ENCODE measurements around the gene GUK1.
"Not testable (repeated sequence)": the region's sequence is repeated elsewhere in the genome, so short reads cannot be mapped to it uniquely, and the experiment has no call there.

The GUK1 gene

DNA sequence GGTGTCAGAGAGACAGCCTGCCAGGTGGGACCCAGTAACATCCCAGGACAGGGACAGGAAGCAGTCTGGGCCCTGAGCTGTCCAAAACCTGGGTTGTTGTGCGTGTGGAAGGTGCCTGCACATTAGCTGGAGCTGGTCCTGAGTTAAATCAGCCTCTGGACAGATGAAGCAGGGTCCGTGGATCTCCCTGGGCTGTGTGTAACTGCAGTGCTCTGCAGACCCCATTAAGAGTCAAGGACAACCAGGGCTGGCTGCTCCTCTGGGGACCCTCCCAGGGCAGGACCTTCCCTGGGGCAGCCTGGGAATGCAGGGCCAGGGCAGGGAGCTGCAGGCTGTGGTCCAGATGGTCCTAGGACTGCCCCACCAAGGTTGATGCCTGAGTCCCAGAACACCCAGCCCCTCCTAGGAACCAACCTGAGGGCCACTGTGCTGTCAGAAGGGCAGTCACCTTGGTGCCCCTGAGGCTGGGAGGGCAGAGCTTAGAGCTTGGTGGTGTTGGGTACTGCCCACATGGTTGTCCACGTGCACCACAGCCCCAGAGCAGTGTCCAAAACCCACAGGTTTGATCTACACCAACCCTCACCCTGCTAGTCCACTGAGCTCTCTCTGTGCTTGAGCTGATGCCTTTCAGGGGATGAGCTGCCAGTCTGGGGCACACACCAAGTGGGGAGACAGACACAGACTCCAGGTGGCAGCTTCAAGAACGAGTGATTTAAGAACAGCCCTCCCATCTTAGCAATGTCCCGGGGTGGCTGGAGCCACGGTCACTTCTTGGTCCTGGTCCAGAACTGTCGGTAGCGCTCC is 33.9 kb upstream of the GUK1 start:
- H3K36me3 ChIP-seq (ENCODE audit: control insufficient read depth, insufficient read depth, low read length, severe bottlenecking) = peaks cover 10% of the 10 kb centered on the region
- no peaks in the 10 kb centered on the region for H3K27me3 ChIP-seq (replicated peaks; ENCODE audit: control insufficient read depth, insufficient read depth, low read length)
- no peak overlapping the region for H3K9ac ChIP-seq (ENCODE audit: low read length)
- no peak for DNase-seq (ENCODE audit: low read depth)
- no peak overlapping the region for H3K4me3 ChIP-seq (ENCODE audit: low read length)
- H3K9me3 ChIP-seq (ENCODE audit: control insufficient read depth, low read length) = no peaks in the 10 kb centered on the region
- peaks cover 26% of the 10 kb centered on the region for H3K4me1 ChIP-seq (ENCODE audit: control insufficient read depth, insufficient read depth, low read length)

DNA sequence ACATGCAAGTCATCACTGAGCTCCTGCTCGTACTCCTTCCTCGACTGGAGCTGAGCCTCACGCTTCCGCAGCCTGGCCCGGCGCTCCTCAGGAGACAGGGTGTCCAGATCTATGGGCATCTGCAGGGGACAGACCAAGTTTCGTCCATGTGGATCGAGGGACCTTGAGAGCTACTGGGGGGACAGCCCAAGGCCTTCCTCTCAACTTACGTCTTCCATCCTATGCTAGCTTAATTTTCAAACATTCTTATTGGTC is 33.4 kb upstream of the GUK1 start:
- Histone ChIP-seq H3K9me3 (ENCODE audit: control insufficient read depth, low read length) (no peaks in the 10 kb centered on the region), H3K36me3 (ENCODE audit: control insufficient read depth, insufficient read depth, low read length, severe bottlenecking) (peaks cover 10% of the 10 kb centered on the region), H3K27me3 (replicated peaks; ENCODE audit: control insufficient read depth, insufficient read depth, low read length) (no peaks in the 10 kb centered on the region), H3K4me1 (ENCODE audit: control insufficient read depth, insufficient read depth, low read length) (peaks cover 26% of the 10 kb centered on the region), H3K9ac (ENCODE audit: low read length) (no peak overlapping the region), H3K4me3 (ENCODE audit: low read length) (no peak overlapping the region)
- no peak for DNase-seq (ENCODE audit: low read depth)

DNA sequence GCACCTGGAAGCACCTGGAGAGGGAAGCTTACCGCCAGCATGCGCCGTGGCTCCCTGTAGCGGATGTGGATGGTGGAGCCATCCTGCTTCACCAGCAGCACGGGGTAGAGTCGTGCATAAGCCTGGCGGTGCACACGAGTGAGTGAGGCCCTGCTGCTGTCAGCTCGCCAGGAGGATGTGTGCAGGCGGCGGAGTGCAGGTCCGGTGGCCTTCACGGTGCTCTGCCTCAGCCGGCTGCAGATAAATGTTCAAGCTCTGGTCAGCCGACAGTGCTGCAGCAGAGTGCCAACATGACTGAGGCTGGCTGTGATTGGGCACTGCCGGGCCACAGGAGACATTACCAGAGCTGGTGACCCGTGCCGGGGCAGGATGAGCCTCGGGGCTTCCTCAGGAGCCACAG is 32.4 kb upstream of the GUK1 start:
- Histone ChIP-seq H3K9ac (ENCODE audit: low read length) (no peak overlapping the region), H3K36me3 (ENCODE audit: control insufficient read depth, insufficient read depth, low read length, severe bottlenecking) (peaks cover 10% of the 10 kb centered on the region), H3K27me3 (replicated peaks; ENCODE audit: control insufficient read depth, insufficient read depth, low read length) (no peaks in the 10 kb centered on the region), H3K4me1 (ENCODE audit: control insufficient read depth, insufficient read depth, low read length) (peaks cover 26% of the 10 kb centered on the region), H3K4me3 (ENCODE audit: low read length) (no peak overlapping the region), H3K9me3 (ENCODE audit: control insufficient read depth, low read length) (no peaks in the 10 kb centered on the region)
- DNase-seq (ENCODE audit: low read depth) = no peak

DNA sequence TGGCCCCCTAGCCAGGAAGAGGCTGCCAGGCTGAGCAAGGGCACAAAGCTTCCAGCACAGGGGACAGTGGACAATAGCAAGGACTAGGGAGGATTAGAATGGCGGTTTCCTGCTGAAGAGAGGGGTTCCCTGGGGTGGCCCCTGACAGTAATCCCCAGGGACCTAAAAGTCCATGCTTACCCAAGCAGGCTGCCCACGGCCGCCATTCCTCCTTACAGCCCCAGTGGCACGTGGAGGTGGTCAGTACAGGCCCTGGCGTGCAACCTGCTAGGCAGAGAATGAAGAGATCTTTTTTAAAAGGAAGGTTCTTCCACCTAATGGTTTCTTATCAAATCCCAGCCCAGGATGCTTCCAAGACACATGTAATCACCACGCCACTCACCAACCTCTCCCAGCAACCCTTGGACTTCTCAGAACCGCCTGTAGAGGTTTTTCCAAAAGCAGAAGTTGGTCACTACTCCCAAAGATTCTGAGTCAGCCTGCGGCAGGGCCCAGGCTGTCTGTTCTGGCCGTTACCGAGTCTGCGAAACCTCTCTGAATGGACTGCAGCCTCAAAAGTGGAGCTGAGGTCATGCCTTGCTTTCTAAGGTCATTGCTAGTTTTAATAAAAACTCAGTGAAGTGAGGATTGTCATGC is 31.9 kb upstream of the GUK1 start:
- Histone ChIP-seq H3K9ac (ENCODE audit: low read length) (peak overlapping the region; percentile 97), H3K4me1 (ENCODE audit: control insufficient read depth, insufficient read depth, low read length) (peaks cover 26% of the 10 kb centered on the region), H3K9me3 (ENCODE audit: control insufficient read depth, low read length) (no peaks in the 10 kb centered on the region), H3K27me3 (replicated peaks; ENCODE audit: control insufficient read depth, insufficient read depth, low read length) (no peaks in the 10 kb centered on the region), H3K4me3 (ENCODE audit: low read length) (peak overlapping the region; percentile 98), H3K36me3 (ENCODE audit: control insufficient read depth, insufficient read depth, low read length, severe bottlenecking) (peaks cover 10% of the 10 kb centered on the region)
- DNase-seq (ENCODE audit: low read depth) = no peak

DNA sequence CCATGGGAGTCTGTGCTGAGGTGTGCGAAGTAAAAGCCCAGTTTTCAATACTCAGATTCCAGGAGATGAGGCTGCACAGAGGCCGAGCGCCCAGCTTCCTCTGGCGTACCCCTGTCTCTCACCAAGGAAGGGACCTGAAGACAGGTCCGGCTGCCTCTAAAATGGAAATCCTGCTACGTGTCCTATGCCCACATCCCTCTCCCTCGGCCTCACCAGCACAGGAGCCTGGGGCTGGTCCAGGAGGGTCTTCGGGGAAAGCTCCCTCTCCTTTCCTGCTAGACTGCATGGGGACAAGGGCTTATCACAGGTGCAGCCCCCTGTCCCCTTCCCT is 31.4 kb upstream of the GUK1 start:
- no peaks in the 10 kb centered on the region for H3K27me3 ChIP-seq (replicated peaks; ENCODE audit: control insufficient read depth, insufficient read depth, low read length)

DNA sequence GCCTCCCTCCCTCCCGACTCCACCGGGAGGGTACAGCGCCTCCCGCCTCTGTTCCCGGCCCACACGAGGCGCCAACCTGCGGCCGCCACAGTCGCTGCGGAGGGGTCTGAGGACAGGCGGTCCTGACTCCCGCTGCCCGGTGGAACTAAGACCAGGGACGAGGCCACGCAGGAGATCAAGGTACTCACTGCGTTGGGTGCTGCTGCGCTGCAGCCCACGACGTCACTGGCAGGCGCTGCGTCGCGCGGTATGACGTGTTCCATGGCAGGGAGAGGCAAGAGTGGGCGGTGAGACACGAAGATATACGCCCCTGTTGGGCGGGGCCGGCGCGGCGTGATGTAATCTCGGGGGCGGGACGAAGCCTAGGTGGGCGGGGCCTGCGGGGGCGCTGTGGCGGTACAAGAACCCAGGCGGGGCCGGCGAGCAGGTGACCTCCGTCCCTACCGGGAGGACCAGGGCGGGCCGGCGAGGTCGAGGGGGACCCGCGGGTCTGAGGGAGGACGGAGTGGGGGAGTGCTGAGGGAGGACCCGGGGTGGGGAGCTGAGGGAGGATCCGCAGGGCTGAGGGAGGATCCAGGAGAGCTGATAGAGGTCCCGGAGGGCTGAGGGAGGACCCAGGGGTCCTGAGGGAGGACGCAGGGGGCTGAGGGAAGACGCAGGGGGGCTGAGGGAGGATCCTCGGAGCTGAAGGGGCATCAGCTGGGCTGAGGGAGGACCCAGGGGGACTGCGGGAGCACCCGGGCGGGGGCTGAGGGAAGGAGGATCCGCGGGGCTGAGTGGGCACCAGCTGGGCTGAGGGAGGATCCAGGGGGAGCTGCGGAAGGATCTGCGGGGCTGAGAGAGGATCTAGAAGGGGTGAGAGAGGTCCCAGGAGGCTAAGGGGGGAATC is 30.8 kb upstream of the GUK1 start, which contains the start of gene MRPL55:
TSS of gene MRPL55 (minus strand) at position 227 of the 889 bp plus-strand sequence. CDS start 1,039 bp downstream, outside the sequence.
- Histone ChIP-seq H3K27me3 (replicated peaks; ENCODE audit: control insufficient read depth, insufficient read depth, low read length) (no peaks in the 10 kb centered on the region), H3K36me3 (ENCODE audit: control insufficient read depth, insufficient read depth, low read length, severe bottlenecking) (peaks cover 10% of the 10 kb centered on the region), H3K9ac (ENCODE audit: low read length) (peak within 1 kb of the TSS; percentile 97), H3K4me1 (ENCODE audit: control insufficient read depth, insufficient read depth, low read length) (peaks cover 18% of the 10 kb centered on the region), H3K9me3 (ENCODE audit: control insufficient read depth, low read length) (no peaks in the 10 kb centered on the region), H3K4me3 (ENCODE audit: low read length) (peak within 1 kb of the TSS; percentile 98)
- DNase-seq (ENCODE audit: low read depth) = peak; percentile 98

More for the DNA sequence above, 31.4 kb upstream of the GUK1 start:
- Histone ChIP-seq H3K4me3 (ENCODE audit: low read length) (peak overlapping the region; percentile 98), H3K36me3 (ENCODE audit: control insufficient read depth, insufficient read depth, low read length, severe bottlenecking) (peaks cover 10% of the 10 kb centered on the region), H3K4me1 (ENCODE audit: control insufficient read depth, insufficient read depth, low read length) (peaks cover 23% of the 10 kb centered on the region), H3K9me3 (ENCODE audit: control insufficient read depth, low read length) (no peaks in the 10 kb centered on the region), H3K9ac (ENCODE audit: low read length) (peak overlapping the region; percentile 97)
- no peak for DNase-seq (ENCODE audit: low read depth)

DNA sequence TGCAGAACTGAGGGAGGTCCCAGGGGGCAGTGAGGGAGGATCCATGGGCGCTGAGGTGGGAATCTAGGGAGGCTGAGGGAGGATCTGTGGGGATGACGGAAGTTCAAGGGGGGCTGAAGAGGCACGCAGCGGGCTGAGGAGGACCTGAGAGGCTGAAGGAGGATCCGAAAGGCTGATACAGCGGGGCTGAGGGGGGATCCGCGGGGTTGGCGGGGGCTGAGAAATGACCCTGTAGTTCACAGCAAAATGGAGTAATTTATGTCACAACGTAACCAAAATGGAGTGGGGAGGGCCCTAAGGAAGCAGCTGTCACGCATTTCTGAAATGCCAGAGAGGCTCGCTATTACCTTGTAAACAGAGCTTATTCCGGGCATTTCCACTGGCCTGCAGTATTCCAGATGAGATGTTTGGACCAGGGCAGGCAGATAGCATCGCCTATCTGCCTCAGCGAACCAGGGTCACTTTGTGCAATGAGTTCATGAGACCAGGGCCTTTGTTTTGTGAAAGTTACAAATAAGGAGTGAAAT is 30.1 kb upstream of the GUK1 start:
- no peaks in the 10 kb centered on the region for H3K9me3 ChIP-seq (ENCODE audit: control insufficient read depth, low read length)
- peak; percentile 39 for DNase-seq (ENCODE audit: low read depth)
- no peaks in the 10 kb centered on the region for H3K27me3 ChIP-seq (replicated peaks; ENCODE audit: control insufficient read depth, insufficient read depth, low read length)
- peaks cover 10% of the 10 kb centered on the region for H3K36me3 ChIP-seq (ENCODE audit: control insufficient read depth, insufficient read depth, low read length, severe bottlenecking)
- peaks cover 18% of the 10 kb centered on the region for H3K4me1 ChIP-seq (ENCODE audit: control insufficient read depth, insufficient read depth, low read length)
- peak overlapping the region; percentile 97 for H3K9ac ChIP-seq (ENCODE audit: low read length)
- peak overlapping the region; percentile 98 for H3K4me3 ChIP-seq (ENCODE audit: low read length)

DNA sequence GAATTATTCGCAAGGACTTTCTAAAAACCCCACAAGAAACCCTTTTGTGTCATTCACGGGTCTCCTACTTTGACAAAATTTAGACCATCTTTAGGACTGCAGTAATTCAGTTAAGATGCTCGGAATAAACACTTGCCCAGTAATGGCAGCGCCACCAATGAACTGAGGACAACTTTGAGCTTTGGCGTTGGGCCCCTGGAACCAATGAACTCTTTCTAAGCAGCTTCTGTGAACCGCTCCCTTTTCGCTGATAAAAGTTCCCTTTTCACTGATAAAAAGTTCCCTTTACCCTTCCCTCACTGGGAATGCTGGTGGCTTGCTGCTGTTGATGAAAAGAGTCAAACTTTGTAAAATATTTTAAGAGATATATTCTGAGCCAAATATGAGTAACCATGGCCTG is 29.5 kb upstream of the GUK1 start:
- H3K4me3 ChIP-seq (ENCODE audit: low read length) = no peak overlapping the region

DNA sequence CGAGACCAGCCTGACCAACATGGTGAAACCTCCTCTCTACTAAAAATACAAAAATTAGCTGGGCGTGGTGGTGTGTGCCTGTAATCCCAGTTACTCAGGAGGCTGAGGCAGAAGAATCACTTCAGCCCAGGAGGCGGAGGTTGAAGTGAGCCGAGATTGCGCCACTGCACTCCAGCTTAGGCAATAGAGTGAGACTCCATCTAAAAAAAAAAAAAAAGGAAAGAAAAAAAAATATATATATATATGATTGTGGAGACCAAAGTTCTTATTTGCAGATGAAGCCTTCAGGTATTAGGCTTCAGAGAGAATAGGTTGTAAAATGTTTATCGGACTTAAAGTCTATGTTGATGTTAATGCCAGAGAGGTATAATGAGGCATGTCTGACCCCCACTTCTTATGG is 28.8 kb upstream of the GUK1 start:
- not testable (repeated sequence) for H3K36me3 ChIP-seq (ENCODE audit: control insufficient read depth, insufficient read depth, low read length, severe bottlenecking); H3K9ac ChIP-seq (ENCODE audit: low read length); H3K4me3 ChIP-seq (ENCODE audit: low read length); H3K27me3 ChIP-seq (replicated peaks; ENCODE audit: control insufficient read depth, insufficient read depth, low read length); H3K9me3 ChIP-seq (ENCODE audit: control insufficient read depth, low read length); DNase-seq (ENCODE audit: low read depth)
- peaks cover 18% of the 10 kb centered on the region for H3K4me1 ChIP-seq (ENCODE audit: control insufficient read depth, insufficient read depth, low read length)

More for the DNA sequence above, 29.5 kb upstream of the GUK1 start:
- H3K4me1 ChIP-seq (ENCODE audit: control insufficient read depth, insufficient read depth, low read length) = peaks cover 18% of the 10 kb centered on the region
- H3K27me3 ChIP-seq (replicated peaks; ENCODE audit: control insufficient read depth, insufficient read depth, low read length) = no peaks in the 10 kb centered on the region
- peaks cover 10% of the 10 kb centered on the region for H3K36me3 ChIP-seq (ENCODE audit: control insufficient read depth, insufficient read depth, low read length, severe bottlenecking)
- H3K9ac ChIP-seq (ENCODE audit: low read length) = peak overlapping the region; percentile 97
- no peaks in the 10 kb centered on the region for H3K9me3 ChIP-seq (ENCODE audit: control insufficient read depth, low read length)
- no peak for DNase-seq (ENCODE audit: low read depth)

DNA sequence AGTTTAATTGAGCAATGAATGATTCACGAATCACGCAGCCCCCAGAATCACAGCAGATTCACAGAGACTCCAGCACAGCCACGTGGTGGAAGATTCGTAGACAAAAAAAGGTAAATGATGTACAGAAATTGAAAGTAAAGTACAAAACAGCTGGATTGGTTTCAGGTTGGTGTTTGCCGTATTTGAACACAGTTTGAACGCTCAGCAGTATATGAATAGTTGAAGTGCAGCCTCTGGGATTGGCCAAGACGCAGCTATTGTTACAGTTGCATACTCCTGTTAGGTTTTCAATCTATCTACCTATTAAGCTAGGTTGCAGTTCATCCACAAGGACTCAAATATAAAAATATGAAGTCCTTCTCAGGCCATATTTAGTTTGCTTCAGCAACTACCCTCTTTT is 27.9 kb upstream of the GUK1 start:
- H3K4me1 ChIP-seq (ENCODE audit: control insufficient read depth, insufficient read depth, low read length) = peaks cover 18% of the 10 kb centered on the region
- no peaks in the 10 kb centered on the region for H3K27me3 ChIP-seq (replicated peaks; ENCODE audit: control insufficient read depth, insufficient read depth, low read length)
- no peaks in the 10 kb centered on the region for H3K36me3 ChIP-seq (ENCODE audit: control insufficient read depth, insufficient read depth, low read length, severe bottlenecking)
- no peaks in the 10 kb centered on the region for H3K9me3 ChIP-seq (ENCODE audit: control insufficient read depth, low read length)
- H3K4me3 ChIP-seq (ENCODE audit: low read length) = no peak overlapping the region
- no peak for DNase-seq (ENCODE audit: low read depth)
- H3K9ac ChIP-seq (ENCODE audit: low read length) = no peak overlapping the region

DNA sequence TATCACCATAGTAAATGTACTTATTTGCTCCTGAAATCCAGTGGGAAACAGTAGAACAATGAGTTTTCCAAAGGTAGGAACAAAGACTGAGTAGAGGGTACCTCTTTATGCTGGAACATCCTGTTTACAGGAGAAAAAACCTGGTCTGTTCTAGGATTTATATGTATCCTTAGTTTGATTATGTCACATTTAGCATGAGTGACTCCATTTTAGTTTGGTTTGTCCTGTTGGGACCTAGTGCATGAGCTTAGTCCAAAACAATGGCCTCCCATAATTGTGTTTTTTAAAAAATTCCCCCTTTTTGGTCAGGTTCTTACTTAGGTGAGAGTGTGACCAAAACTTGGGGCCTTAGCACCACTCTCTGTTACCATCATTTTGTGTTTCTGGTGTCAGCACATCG is 27.5 kb upstream of the GUK1 start:
- no peak for DNase-seq (ENCODE audit: low read depth)
- Histone ChIP-seq H3K36me3 (ENCODE audit: control insufficient read depth, insufficient read depth, low read length, severe bottlenecking) (no peaks in the 10 kb centered on the region), H3K4me1 (ENCODE audit: control insufficient read depth, insufficient read depth, low read length) (peaks cover 18% of the 10 kb centered on the region), H3K9ac (ENCODE audit: low read length) (no peak overlapping the region), H3K9me3 (ENCODE audit: control insufficient read depth, low read length) (no peaks in the 10 kb centered on the region), H3K27me3 (replicated peaks; ENCODE audit: control insufficient read depth, insufficient read depth, low read length) (no peaks in the 10 kb centered on the region), H3K4me3 (ENCODE audit: low read length) (no peak overlapping the region)

All from adipocyte (in vitro differentiated cells).